ENCODE data around the gene NKG7.

The NKG7 gene

GRCh38 chr19:51333836-51334460, 38.5 kb downstream of the NKG7 start:
- no peak for DNase-seq

GRCh38 chr19:51331716-51332115, 40.7 kb downstream of the NKG7 start:
- DNase-seq = no peak

- no peak for DNase-seq
These were observed 41.3 kb downstream of the NKG7 start for GRCh38 chr19:51331193-51331592.

GRCh38 chr19:51330366-51330765, 42.1 kb downstream of the NKG7 start:
- DNase-seq = no peak

GRCh38 chr19:51329411-51329810, 43.0 kb downstream of the NKG7 start:
- DNase-seq = no peak

- DNase-seq = peak; percentile 86
These were observed 45.1 kb downstream of the NKG7 start for GRCh38 chr19:51327066-51328001.

- no peak for DNase-seq
These were observed 46.0 kb downstream of the NKG7 start for GRCh38 chr19:51326216-51327065.

- no peak for DNase-seq
These were observed 47.1 kb downstream of the NKG7 start for GRCh38 chr19:51325161-51325976.

GRCh38 chr19:51324167-51324481, 48.3 kb downstream of the NKG7 start:
- no peak for DNase-seq

GRCh38 chr19:51323481-51324166, 48.8 kb downstream of the NKG7 start:
- no peak for DNase-seq

GRCh38 chr19:51321799-51322198, 50.7 kb downstream of the NKG7 start:
- DNase-seq = no peak
